Measurements from ENCODE around the gene CD300LG.
"Not testable (repeated sequence)": the region's sequence is repeated elsewhere in the genome, so short reads cannot be mapped to it uniquely, and the experiment has no call there.

Gene CD300LG, protein sequence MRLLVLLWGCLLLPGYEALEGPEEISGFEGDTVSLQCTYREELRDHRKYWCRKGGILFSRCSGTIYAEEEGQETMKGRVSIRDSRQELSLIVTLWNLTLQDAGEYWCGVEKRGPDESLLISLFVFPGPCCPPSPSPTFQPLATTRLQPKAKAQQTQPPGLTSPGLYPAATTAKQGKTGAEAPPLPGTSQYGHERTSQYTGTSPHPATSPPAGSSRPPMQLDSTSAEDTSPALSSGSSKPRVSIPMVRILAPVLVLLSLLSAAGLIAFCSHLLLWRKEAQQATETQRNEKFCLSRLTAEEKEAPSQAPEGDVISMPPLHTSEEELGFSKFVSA

DNA sequence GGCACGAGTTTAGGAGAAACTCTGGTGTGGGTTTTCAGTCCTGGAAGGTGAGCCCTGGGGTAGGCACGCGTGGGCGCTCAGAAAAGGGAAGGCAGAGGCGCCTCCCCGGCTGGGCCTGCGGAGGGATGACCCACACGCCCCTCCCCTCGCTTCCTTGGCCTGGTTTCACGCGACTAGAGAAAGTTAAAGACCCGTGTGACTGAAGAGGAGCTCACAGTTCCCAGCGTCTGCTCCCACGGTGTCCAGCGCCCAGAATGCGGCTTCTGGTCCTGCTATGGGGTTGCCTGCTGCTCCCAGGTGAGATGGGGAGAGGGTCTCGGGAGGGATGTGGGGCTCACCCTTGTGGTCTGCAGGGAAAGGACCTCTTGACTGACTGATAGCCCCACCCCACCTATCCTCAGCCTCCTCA is at the start of gene CD300LG:
CD300LG (plus strand) TSS at position 214 of the 409 bp plus-strand sequence; CDS start at position 255, 41 bp downstream.
- no peak for DNase-seq

DNA sequence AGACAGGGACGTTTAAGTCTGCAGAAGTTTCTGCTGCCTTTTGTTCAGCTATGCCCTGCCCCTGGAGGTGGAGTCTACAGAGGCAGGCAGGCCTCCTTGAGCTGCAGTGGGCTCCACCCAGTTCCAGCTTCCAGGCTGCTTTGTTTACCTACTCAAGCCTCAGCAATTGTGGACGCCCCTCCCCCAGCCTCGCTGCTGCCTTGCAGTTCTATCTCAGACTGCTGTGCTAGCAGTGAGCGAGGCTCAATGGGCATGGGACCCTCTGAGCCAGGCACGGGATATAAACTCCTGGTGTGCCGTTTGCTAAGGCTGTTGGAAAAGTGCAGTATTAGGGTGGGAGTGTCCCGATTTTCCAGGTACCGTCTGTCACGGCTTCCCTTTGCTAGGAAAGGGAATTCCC is 49.0 kb upstream of the CD300LG start:
- DNase-seq, result not testable (repeated sequence)

DNA sequence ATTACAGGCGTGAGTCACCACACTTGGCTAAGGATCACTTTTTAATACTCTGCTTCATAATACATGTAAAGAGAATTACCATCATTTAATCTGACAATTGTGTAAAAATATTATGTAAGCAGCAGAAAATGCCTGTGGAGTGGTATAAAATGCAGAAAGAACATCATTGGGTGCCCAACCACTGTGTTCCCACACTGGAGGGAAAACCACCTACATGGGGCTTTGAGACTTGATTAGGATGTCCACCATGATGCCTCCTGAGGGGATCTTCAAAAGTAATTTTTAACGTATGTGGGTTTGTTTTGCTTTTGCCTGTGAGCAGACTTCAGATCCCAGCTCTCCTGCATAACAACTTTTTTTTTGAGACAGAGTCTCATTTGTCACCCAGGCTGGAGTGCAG is 47.9 kb upstream of the CD300LG start:
- no peak for DNase-seq

DNA sequence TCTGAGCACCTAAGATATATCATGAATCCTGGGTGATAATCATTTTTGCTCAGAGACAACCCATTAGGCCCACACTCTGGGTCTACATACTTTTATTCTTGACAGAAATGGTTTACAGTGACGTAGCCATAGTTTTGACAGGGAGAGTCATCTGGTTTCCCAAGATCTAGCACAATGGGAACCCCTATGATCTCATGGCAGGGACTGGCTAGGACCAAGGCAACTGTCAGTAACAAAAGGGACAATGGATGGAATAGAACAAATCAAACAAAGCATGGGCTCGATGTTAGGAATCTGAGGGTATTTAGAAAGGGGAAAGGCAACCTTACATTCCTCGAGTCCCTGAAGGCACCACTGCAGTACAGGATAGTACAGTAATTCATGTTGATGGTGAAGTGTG is 46.2 kb upstream of the CD300LG start:
- DNase-seq, result no peak

DNA sequence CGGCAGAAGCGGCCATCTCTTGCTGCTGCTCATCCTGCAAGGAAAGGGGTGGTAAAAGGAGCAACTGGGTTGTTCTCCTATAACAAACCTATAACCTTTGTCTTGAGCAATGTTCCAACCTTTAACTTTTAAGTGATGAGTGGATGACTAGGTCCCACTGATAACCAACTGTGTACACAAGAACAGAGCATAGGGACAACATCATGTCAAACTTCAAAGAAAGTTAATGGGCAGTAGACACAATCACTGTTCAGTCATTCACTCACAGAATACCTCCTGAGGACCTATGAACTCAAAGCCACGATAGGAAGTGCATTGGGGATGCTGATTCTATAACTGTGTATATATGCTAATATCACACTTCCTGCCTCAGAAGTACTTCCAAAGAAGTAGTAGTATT is 45.1 kb upstream of the CD300LG start:
- DNase-seq, result no peak

DNA sequence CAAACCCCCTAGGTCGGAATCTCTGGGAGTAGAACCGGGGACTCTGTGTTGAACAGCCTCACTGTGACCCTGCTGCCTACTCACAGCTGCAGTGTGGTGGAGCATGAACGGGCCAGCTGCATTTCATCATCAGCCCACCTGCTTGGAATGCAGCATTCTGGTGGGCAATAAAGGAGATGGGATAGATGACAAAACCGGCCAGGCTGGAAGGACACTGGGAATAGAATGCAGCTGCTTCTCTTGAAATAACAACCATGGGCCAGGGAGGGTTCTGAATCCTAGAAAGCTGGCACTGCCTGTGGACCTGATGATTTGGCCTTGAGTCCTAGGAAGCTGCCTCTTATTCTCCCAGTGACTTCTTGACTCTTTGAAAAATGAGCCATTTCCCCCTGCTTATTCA is 43.2 kb upstream of the CD300LG start:
- DNase-seq, result no peak

DNA sequence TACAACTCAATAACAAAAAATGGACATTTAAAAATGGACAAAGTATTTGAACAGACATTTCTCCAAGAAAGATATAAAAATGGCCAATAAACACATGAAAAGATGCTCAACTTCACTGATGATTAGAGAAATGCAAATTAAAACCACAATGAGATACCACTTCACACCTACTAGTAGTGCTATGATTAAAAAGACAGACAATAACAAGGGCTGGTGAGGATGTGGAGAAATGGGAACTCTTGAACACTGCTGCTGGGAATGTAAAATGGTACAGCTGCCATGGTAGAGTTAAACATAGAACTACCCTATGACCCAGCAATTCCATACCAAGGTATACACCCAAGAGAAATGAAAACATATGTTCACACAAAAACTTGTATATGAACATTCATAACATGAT is 41.9 kb upstream of the CD300LG start:
- DNase-seq, result no peak

DNA sequence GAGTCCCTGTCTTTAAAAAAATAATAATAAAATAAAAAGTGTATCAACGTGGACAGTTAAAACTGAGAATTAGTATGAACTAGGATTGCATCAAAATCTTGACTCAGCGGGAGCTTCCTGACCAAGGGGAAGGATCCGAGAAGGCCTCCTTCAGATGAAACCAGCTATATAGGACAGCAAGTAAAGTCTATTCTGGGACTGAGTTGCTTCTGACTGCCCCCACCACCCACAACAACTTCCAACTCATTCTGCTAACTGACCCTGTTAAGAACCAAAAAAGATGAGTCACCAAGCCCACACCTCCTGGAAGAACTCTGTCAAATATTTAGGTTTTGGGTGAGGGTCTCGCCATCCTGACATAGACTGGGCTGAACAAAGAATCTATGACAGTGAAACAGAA is 38.9 kb upstream of the CD300LG start:
- DNase-seq, result no peak

DNA sequence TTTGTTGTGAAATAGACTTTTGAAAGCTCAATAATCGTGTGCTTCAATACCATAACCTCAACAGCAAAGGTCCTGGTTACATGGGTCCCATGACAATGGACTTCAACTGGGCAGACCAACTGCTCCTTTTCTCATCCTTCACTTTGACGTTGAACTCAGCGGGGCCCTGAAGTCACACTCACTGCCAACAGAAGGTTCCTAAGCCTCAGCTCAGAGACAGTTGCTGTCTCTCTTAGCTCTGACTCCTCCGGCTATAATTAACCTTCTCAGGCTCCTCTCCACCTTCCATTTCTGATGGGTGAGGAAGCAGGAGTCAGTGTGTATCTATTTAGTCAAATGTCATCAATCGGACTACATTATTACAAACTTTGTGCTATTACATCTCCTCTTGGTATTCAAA is 37.9 kb upstream of the CD300LG start:
- DNase-seq, result no peak

DNA sequence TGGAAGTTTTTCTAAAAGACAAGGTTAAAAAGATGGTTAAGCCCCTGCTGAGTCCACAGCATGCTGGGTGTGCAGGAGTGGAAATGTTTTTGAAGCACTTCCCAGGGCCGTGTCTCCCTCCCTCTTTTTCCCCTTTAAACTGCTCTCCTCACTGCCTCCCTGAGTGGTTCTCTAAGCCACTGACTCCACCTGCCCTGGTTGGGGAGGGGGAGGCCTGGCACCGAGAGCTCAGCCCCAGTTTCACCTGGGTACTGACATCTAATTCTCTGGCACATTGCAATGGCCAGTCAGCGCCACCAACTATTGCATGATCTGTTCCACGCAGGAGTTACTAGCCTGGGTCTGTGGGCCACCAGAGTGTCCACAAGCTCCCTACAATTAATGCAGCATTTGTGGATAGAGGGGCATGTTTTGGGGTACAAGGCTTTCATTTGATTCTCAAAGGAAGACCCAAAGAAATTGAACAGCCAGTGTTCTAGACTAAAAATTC is 36.7 kb upstream of the CD300LG start:
- no peak for DNase-seq

DNA sequence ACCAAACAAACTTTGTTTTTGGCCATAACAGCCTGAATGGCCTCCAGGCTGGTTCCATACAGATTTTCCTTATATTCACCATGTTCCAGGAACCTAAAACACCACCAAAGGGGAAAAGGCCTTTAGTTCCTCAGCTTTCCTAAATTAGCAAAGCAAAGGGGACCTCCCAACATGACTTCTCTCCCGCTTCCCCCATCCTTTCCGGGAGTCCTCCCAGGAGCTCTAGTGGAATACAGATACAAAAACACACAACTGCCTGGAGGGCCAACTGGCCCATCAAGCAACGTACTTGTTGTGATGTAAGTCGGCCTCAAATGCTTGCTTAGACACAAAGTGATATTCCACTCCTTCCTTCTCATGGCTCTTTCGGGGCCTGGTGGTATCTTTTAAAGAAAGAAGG is 36.2 kb upstream of the CD300LG start:
- DNase-seq, result no peak

DNA sequence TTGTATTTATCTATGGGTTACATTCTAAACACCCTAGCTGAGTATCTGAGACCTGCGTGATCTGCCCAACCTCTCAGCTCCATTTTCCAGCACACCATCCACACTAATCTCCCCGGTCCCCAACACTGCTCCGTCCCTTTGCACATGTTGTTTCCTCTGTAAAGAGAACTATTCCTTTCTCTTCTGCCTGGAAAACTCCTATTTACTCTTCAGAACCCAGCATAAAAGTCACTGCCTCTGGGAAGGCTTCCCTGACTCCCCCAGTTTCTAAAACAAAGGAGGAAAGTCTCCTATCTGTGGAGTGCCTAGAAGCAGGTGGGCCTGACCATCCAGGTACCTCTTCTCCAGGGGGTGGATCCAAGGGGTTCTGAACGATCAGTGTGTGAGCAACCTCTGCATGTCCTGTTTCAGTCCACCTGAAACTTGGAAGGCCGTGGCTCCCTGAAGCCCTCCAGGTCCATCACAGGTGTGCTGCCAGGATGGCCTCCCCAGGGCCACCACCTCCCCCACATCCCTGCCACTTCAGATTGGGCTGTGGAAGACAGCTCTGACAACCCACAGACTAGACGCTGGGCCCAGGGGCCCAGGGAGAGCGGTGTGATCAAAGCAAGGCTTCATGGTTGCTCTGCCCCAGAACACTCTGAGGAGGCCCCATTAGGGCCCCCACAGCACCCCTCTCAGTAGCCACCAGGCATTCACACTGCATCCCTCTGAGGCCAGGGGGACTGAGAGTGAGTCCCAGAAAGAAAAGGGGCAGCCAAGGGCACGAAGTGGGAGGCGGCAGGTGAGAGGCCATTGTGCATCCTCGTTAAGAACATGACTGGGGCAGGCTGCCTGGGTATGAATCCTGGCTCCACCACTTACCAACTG is 34.3 kb upstream of the CD300LG start:
- no peak for DNase-seq

DNA sequence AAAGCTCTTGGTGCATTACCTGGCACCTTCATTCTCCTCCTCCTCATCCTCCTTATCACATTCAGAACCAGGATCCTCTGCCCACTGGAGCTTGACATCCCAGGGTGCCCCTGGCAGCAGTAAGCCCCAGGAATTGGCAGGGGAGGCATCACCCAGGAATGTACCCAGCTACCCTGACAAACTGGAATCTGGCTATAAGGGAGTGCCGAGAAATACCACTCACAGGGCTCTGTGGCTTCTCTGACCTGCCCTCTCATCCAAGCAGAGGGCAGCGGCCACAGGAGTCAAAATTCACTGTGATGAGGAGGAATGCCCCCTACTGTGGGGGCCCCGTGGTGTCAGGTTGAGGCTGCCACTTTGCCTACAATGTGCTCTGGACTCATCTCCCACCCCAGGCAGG is 33.6 kb upstream of the CD300LG start:
- no peak for DNase-seq

DNA sequence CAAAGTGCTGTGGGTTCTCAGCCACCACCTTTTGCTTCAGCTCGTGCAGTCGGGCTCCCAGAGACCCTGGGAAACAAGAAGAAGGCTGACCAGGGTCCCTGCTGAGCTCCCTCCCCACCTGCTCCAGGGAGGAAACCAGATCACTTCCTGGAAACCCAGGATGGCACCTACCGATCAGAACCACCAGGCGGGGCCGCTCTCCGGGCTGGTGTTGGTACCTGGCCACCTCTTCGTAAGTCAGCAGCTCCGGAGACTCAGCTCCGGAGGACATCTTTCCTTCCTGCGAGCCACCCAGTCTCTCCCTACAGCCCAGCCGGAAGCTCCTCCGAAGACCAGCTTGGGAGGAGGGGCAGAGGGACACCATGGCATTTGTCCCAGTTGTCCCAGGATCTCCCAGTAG is 33.0 kb upstream of the CD300LG start:
- DNase-seq, result no peak

DNA sequence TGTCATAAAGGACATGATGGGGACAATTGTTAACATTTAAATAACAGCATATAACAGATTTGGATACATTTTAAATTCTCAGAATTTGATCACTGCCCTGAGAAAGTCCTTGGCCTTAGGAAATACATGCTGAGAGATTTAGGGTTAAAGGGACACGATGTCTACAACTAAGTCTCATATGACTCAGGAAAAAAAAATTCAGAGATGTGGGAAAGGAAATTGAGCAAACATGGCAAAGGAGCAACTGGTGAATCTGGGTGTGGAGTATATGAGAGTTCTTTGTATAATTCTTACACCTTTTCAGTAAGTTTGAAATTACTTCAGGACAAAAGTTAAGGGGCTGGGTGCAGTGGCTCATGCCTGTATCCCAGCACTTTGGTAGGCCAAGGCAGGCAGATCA is 32.3 kb upstream of the CD300LG start:
- no peak for DNase-seq

DNA sequence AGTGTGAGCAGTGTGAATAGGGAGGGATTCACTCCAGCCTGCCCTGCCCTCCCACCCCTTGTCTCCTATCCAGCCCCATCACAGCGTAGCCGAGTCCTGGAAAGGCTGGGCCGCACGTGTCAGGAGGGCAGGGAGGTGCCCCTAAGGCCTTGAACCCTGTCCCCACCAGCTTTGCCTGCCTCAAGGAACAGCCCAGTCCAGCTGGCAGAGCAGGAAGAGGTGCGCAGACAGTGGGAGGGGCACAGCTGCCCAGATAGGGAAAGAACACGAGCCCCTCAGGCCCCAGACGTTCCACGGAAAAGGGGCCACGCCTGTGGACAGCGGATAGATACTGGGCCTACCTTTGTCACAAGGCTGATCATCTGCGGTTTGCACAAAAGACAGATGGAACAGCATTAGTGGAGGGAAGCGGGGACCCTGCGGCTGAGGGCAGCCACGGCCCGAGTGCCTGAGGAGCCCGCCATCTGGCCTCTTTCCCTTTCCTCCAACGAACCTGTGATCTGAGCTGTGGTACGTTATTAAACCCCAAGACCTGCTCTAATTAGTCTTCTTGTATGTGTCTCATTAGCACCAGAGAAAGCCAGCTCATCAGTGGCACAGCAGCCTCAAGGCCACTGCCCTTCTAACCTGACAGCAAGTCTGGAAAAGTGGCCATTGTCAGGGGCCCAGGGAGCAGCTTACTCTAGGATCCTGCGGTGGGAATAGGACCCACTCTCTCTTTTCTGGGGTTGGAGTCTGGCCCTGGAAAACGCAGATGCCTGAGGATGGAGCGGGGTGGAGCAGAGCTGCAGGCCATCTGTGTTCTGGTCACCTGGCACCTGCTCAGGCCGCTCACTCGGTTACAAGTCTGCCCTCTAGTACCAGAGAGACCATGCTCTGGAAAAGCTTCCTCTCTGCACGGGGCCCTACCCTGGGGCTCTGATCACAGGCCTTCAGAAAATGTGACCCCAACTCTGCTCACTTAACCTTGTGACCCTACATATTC is 30.3 kb upstream of the CD300LG start:
- no peak for DNase-seq

DNA sequence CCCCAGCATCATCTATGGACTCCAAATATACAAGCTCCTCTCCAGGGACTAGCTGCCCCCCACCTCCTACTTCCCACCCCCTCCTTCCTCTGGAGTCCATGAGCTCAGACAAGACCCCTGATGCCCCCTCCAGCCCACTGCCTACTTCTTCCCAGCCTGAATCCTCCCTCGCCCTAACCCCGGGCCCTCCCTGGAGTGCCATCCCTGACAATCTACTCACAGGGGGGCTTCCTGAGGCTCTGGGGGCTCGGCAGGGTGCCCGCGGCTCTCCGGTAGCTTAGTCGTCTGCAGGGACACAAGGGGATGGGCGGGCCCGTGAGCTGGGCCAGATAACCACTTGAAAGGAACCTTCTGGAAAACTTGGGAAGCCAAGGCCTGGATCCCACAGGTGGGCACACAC is 29.1 kb upstream of the CD300LG start:
- DNase-seq, result no peak

DNA sequence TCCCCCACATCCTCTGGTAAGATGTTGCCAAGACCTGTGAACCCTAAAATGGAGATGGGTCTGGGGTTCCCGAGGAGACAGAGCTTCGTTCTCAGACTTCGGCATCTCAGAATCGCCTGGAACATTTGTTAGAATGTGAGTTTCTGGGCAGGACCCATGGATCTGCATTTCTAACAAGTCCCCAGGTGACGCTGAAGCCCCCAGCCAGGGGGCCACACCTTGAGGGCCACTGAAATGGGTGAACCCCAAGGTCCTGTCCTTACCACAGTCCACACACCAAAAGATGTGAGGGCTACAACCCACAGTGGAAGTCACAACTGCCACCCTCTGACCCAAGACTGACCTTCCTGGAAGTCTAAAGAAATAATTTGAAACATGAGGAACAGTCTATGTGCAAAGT is 28.0 kb upstream of the CD300LG start:
- no peak for DNase-seq

DNA sequence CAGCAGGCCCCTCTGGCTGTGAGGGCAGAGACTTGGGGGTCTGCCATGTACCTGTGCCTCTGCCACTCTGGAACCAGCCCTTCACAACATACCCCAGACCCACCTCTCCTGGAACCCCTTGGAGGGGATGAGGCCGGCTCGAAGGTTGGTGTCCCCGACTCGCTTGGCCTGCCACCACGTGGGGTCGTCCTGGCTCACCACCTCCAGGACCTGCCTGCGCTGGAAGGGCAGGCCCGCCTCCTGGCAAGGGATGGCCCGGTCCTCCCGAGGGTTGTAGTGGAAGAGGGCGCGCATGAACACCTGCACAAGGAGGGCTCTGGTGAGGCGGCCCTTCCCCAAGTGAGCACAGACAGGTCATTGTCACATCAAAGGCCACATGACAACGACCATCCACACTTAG is 26.2 kb upstream of the CD300LG start:
- DNase-seq, result no peak

DNA sequence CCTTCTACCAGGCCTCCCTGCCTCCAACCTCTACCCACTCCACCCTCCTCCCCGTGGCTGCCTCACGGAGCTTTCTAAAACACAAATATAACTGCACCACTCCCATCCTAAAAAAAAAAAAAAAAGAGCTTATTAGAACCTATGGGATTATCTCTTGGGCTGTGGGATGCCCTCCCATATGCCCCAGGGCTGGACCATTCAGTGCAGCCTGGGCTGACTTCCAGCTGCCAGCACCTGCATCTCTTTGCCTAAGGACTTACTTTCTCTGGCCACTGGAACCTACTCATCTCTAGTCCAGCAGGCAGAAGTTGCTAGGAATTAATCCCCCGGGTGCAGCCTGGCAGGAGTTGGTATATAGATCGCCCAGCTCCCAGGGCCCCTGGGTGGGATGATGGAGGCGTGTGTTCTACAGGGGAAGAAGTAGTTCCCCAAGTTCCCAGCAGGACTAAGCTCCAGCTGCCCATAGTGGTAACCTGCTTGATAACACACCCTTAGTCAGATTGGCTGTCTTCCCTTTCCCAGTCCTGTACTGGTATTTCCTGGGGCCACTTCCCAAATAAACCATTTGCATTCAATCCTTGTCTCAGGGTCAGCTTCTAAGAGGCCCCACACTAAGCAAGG is 24.3 kb upstream of the CD300LG start:
- DNase-seq, result no peak

DNA sequence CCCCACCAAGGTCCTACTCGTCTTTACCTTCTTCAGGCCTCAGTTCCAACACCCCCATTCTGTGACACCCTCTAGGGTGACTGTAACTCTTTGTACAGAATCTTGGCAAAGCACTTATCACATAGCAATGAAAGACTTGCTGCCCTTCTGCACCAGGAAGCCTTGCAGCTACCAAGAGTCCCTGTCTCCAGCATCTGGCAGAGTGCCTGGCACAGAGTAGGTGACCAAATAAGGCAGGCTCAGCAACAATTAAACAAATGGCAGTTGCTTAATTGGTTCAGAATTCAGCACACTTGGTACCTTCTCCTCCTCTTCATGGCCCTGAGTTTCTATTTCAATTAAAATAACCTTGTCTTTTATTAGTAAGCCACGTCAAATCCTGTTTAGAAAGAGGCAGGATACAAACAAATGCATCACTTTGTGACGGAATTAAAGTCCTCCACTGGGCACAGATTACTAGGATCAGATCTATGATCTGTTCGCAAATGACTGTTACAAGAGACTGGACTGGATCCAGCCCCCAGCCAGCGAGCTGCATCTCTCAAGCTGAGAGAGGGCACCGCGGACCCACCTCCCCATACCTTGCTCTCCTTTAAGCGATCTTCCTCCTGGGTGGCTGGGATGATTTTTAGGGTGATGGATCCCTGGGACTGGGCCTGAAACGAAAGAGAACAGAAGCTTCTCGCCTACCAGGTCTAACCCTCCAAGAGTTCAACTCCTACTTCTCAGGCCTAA is 23.5 kb upstream of the CD300LG start:
- no peak for DNase-seq

DNA sequence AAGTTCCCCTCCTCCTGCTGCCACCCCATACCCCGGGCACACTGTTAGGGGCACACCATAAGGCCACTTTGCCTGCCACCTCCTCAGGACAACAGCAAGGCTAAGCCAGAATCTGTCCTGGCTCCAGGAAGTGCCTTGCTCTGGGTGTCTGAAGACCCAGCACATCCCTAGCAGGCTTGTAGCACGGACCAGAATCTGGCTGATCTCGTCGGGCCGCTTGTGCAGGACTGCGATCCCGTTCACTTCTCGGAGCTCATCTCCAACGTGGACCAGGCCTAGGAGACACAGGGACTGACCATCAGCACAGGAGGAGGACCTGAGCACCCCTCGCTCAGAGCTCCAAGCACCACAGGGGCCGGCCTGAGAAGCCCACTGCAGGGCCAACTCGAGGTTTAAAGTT is 21.4 kb upstream of the CD300LG start:
- no peak for DNase-seq
